ENCODE results near the gene PLEKHG2. TPM values are rescaled to one million over a fixed set of nuclear protein-coding genes. Genes with fewer than 3 reads are reported as not detected.

Gene PLEKHG2
- total and polyA plus RNA-seq, 9 of the 15 experiments (the other 6 are each of a cell fraction or from before 2014, with no cell fraction given) = 0.98 to 45.7 (median 9.8) TPM

DNA sequence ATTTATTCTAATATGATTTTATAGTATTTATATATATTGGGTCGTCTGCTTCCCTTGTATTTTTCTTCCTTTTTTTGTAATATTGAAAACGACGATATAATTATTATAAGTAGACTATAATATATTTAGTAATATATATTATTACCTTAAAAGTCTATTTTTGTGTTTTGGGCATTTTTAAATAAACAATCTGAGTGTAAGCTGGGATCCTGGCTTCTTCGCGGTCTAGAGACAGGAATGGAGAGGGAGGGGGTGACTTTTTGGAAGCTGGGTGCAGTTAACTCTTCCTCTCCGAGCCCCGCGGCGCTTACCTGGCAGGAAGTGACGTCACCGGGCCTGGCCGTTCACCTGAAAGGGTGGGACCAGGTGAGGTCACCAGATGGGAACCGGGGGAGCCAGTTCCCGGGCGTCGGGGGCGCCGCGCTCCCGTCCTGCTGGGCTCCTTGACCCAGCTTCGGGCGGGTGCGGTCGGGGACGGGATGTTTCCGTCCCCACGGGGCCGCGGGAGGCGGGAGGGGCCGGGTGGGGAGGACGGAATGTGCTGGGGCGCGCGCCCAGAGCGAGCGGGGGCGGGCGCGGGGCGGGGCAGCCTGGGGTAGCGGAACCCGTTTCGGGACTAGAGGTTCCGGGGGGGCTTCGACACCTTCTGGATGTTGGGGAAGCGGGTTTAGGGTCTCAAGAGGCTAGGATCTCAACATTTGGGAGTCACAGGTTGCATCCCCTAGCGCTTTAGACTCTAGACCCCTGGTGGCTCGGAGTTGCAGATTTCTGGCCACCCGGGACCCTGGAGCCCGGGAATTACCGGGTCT is 3.1 kb upstream of the PLEKHG2 start (continued):
- no peak for TF ChIP-seq CHD7 (IDR thresholded peaks at IDR 0.05; ENCODE audit: low read depth, low read length)
- TF ChIP-seq TRIM24 (IDR thresholded peaks at IDR 0.05) = no peak
- no peak; the same call in 1 of the 2 replicates for TF ChIP-seq ZFX (CRISPR knock-in tag; IDR thresholded peaks at IDR 0.05)
- TF ChIP-seq MAZ (CRISPR knock-in tag; conservative IDR thresholded peaks at IDR 0.05 in 1 of 2, IDR thresholded peaks at IDR 0.05 in 1 of 2) = peak; percentile 75 to 82
- no peak for TF ChIP-seq KLF10 (CRISPR knock-in tag; IDR thresholded peaks at IDR 0.05)
- no peak for TF ChIP-seq FUS (optimal IDR thresholded peaks at IDR 0.05; ENCODE audit: low read depth, low read length)
- TF ChIP-seq NR1H2 (CRISPR knock-in tag; IDR thresholded peaks at IDR 0.05) = no peak
- TF ChIP-seq CREB3L1 (IDR thresholded peaks at IDR 0.05; ENCODE audit: borderline replicate concordance, low read depth) = 0 out of 2 replicates have a peak, but pooled peaks have one; percentile 3
- TF ChIP-seq MBD2 (IDR thresholded peaks at IDR 0.05; ENCODE audit: borderline replicate concordance, low read depth) = peak; percentile 24; the same call in 1 of the 2 replicates
- TF ChIP-seq ZNF133 (CRISPR knock-in tag; IDR thresholded peaks at IDR 0.05) = no peak
- no peak for TF ChIP-seq RBBP5 (IDR thresholded peaks at IDR 0.05; ENCODE audit: borderline replicate concordance, insufficient read depth, low read length, poor library complexity, severe bottlenecking)
- TF ChIP-seq, protein P1, sequence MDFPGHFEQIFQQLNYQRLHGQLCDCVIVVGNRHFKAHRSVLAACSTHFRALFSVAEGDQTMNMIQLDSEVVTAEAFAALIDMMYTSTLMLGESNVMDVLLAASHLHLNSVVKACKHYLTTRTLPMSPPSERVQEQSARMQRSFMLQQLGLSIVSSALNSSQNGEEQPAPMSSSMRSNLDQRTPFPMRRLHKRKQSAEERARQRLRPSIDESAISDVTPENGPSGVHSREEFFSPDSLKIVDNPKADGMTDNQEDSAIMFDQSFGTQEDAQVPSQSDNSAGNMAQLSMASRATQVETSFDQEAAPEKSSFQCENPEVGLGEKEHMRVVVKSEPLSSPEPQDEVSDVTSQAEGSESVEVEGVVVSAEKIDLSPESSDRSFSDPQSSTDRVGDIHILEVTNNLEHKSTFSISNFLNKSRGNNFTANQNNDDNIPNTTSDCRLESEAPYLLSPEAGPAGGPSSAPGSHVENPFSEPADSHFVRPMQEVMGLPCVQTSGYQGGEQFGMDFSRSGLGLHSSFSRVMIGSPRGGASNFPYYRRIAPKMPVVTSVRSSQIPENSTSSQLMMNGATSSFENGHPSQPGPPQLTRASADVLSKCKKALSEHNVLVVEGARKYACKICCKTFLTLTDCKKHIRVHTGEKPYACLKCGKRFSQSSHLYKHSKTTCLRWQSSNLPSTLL (IDR thresholded peaks at IDR 0.05) = no peak
